CD8-positive, alpha-beta memory T cell (primary cell): ENCODE results near the gene GJC3. TPM values are rescaled to one million over a fixed set of nuclear protein-coding genes. Genes with fewer than 3 reads are reported as not detected.

ENCODE experiments used
- CTCF ChIA-PET: fragments of 350-600 bp; sonication (Branson Sonifier 250); formaldehyde crosslinking; loops from one replicate; lab custom pipeline; 2021; ENCODE audit warnings: antibody characterized with exemption; lab: Charles Lee
- POLR2A ChIA-PET: fragments of 350-600 bp; sonication (Branson Sonifier 250); formaldehyde crosslinking; loops from one replicate; lab custom pipeline; 2021; ENCODE audit warnings: antibody characterized with exemption; lab: Charles Lee
- DNase-seq, 5 donors: peaks; one replicate each; pipeline versions ENCODE4 v3.0.0 to v3.0.0-alpha.2; 2020 to 2022; ENCODE audit warnings: mixed read lengths in 1 of 5
- H3K27ac ChIP-seq: one replicate; pipeline ENCODE4 v1.7.0; 2013; ENCODE audit warnings: low read depth, mild to moderate bottlenecking, low read length, moderate library complexity
- H3K27me3 ChIP-seq: 2 replicates; pipeline ENCODE4 v1.7.0; 2013; ENCODE audit warnings: low read length, mild to moderate bottlenecking; ENCODE audit not compliant: insufficient read depth, poor library complexity, severe bottlenecking
- H3K36me3 ChIP-seq: 2 replicates; pipeline ENCODE4 v1.7.0; 2013; ENCODE audit warnings: mild to moderate bottlenecking, low read length, moderate library complexity; ENCODE audit not compliant: insufficient read depth
- H3K4me1 ChIP-seq: 2 replicates; pipeline ENCODE4 v1.7.0; 2013; ENCODE audit warnings: mild to moderate bottlenecking, low read length, moderate library complexity; ENCODE audit not compliant: insufficient read depth
- H3K4me3 ChIP-seq: 2 replicates; pipeline ENCODE4 v1.7.0; 2013; ENCODE audit warnings: mild to moderate bottlenecking, low read length
- H3K9me3 ChIP-seq: 2 replicates; pipeline ENCODE4 v1.7.0; 2013; ENCODE audit warnings: mild to moderate bottlenecking, low read length
- H3K27ac Mint-ChIP-seq, 8 donors: one replicate each; pipeline ENCODE4 v1.8.0; 2020 to 2021; ENCODE audit warnings: mixed read lengths in 8 of 8, mild to moderate bottlenecking in 6 of 8, inconsistent platforms in 3 of 8, moderate library complexity in 3 of 8
- H3K27me3 Mint-ChIP-seq, 2 donors: one replicate each; pipeline ENCODE4 v1.8.0; 2020 to 2021; ENCODE audit warnings: mixed read lengths in 2 of 2, mild to moderate bottlenecking in 1 of 2, moderate library complexity in 1 of 2
- H3K36me3 Mint-ChIP-seq, 3 donors: one replicate each; pipeline ENCODE4 v1.8.0; 2020 to 2021; ENCODE audit warnings: mixed read lengths in 3 of 3, inconsistent platforms in 1 of 3, mild to moderate bottlenecking in 1 of 3
- H3K4me1 Mint-ChIP-seq, 3 donors: one replicate each; pipeline ENCODE4 v1.8.0; 2020 to 2021; ENCODE audit warnings: mixed read lengths in 3 of 3, inconsistent platforms in 1 of 3, mild to moderate bottlenecking in 1 of 3
- H3K4me3 Mint-ChIP-seq, 7 donors: one replicate each; pipeline ENCODE4 v1.8.0; 2020 to 2021; ENCODE audit warnings: mixed read lengths in 7 of 7, mild to moderate bottlenecking in 6 of 7, moderate library complexity in 4 of 7, inconsistent platforms in 2 of 7
- H3K9me3 Mint-ChIP-seq, 5 donors: one replicate each; pipeline ENCODE4 v1.8.0; 2020 to 2022; ENCODE audit warnings: mixed read lengths in 5 of 5, mild to moderate bottlenecking in 3 of 5, moderate library complexity in 2 of 5, inconsistent platforms in 1 of 5
- polyA plus RNA-seq: library from polyadenylated mRNA; unstranded; fragments of 300-500 nt; fragmentation: Illumina TruSeq; gene quantifications from one replicate; pipeline ENCODE4 v1.2.3, GENCODE V29; 2021
- total RNA-seq, 2 experiments: library from RNA; stranded (reverse); gene quantifications; one replicate each; pipeline ENCODE4 v1.2.3, GENCODE V29; 2021

The GJC3 gene
- total and polyA plus RNA-seq, 3 experiments from 2014 or later: 0.20 TPM; not detected in 2

- peak overlapping the region in 1 of 7 donors; percentile 18 for H3K4me3 Mint-ChIP-seq
- H3K9me3 Mint-ChIP-seq: no peaks in the 10 kb centered on the region
- ChIA-PET CTCF (interaction anchor here (1.2 to 1.7 kb wide), 2 partner anchors 14 kb away, joined by 4 to 8 read pairs; no protein-coding TSS in a partner anchor), POLR2A (no interaction called here)
- no peak overlapping the region for H3K27ac ChIP-seq
- no peaks in the 10 kb centered on the region for H3K27me3 ChIP-seq
- H3K27ac Mint-ChIP-seq: peak overlapping the region in 2 of 8 donors; percentile 43 to 69
- H3K4me1 Mint-ChIP-seq: peaks cover 11 to 24% (median 20%) of the 10 kb centered on the region in 3 donors
- no peak for DNase-seq
- peaks cover 30 to 49% of the 10 kb centered on the region in 2 donors for H3K27me3 Mint-ChIP-seq
- H3K9me3 ChIP-seq: no peaks in the 10 kb centered on the region
- H3K4me1 ChIP-seq: peaks cover 16% of the 10 kb centered on the region
- H3K36me3 Mint-ChIP-seq: no peaks in the 10 kb centered on the region
- H3K4me3 ChIP-seq: no peak overlapping the region
- H3K36me3 ChIP-seq: no peaks in the 10 kb centered on the region
Observed at GRCh38 chr7:99928188-99928587, 1.2 kb downstream of the GJC3 start.

- no peak for DNase-seq
- peaks cover 16% of the 10 kb centered on the region for H3K4me1 ChIP-seq
- POLR2A ChIA-PET: no interaction called here
Observed at GRCh38 chr7:99927536-99927935, 1.9 kb downstream of the GJC3 start.

GRCh38 chr7:99926321-99926720 is 3.1 kb downstream of the GJC3 start:
- no peak overlapping the region for H3K27ac Mint-ChIP-seq
- no peak overlapping the region for H3K27ac ChIP-seq
- no peaks in the 10 kb centered on the region for H3K27me3 ChIP-seq
- H3K9me3 Mint-ChIP-seq: no peaks in the 10 kb centered on the region
- no peaks in the 10 kb centered on the region for H3K36me3 ChIP-seq
- H3K4me3 Mint-ChIP-seq: no peak overlapping the region
- no peaks in the 10 kb centered on the region for H3K9me3 ChIP-seq
- no peak for DNase-seq
- H3K4me1 ChIP-seq: peaks cover 16% of the 10 kb centered on the region
- H3K36me3 Mint-ChIP-seq: peaks cover 0 to 8% (median 5%) of the 10 kb centered on the region in 3 donors
- H3K27me3 Mint-ChIP-seq: peaks cover 30 to 48% of the 10 kb centered on the region in 2 donors
- H3K4me3 ChIP-seq: no peak overlapping the region
- ChIA-PET CTCF (no interaction called here), POLR2A (no interaction called here)
- H3K4me1 Mint-ChIP-seq: peaks cover 11 to 24% (median 20%) of the 10 kb centered on the region in 3 donors

More at GRCh38 chr7:99927536-99927935, 1.9 kb downstream of the GJC3 start:
- H3K4me1 Mint-ChIP-seq: peaks cover 11 to 24% (median 20%) of the 10 kb centered on the region in 3 donors
- H3K9me3 Mint-ChIP-seq: no peaks in the 10 kb centered on the region
- no peak overlapping the region for H3K27ac Mint-ChIP-seq
- no peaks in the 10 kb centered on the region for H3K36me3 Mint-ChIP-seq
- H3K4me3 Mint-ChIP-seq: no peak overlapping the region
- no peaks in the 10 kb centered on the region for H3K9me3 ChIP-seq
- peaks cover 30 to 48% of the 10 kb centered on the region in 2 donors for H3K27me3 Mint-ChIP-seq
- H3K27me3 ChIP-seq: no peaks in the 10 kb centered on the region
- H3K36me3 ChIP-seq: no peaks in the 10 kb centered on the region
- no peak overlapping the region for H3K4me3 ChIP-seq
- CTCF ChIA-PET: interaction anchor here (1.2 kb wide), 1 partner anchor 14 kb away, joined by 4 read pairs; no protein-coding TSS in a partner anchor
- no peak overlapping the region for H3K27ac ChIP-seq

GRCh38 chr7:99923200-99923599 is 6.2 kb downstream of the GJC3 start:
- H3K4me3 ChIP-seq: no peak overlapping the region
- Mint-ChIP-seq H3K27ac (peak overlapping the region in 1 of 8 donors; percentile 29), H3K27me3 (peaks cover 20 to 26% of the 10 kb centered on the region in 2 donors), H3K4me1 (peaks cover 14 to 24% (median 21%) of the 10 kb centered on the region in 3 donors), H3K36me3 (peaks cover 0 to 14% (median 8%) of the 10 kb centered on the region in 3 donors), H3K4me3 (peak overlapping the region in 2 of 7 donors; percentile 0 to 6), H3K9me3 (no peaks in the 10 kb centered on the region)
- H3K9me3 ChIP-seq: no peaks in the 10 kb centered on the region
- CTCF ChIA-PET: interaction anchor here (1.1 to 2.0 kb wide), 2 partner anchors 10 to 207 kb away, joined by 3 to 6 read pairs; no protein-coding TSS in a partner anchor
- DNase-seq: no peak
- no peaks in the 10 kb centered on the region for H3K36me3 ChIP-seq
- POLR2A ChIA-PET: interaction anchor here (0.7 kb wide), 1 partner anchor 24 kb away, joined by 3 read pairs; no protein-coding TSS in a partner anchor
- peaks cover 17% of the 10 kb centered on the region for H3K4me1 ChIP-seq
- no peaks in the 10 kb centered on the region for H3K27me3 ChIP-seq
- no peak overlapping the region for H3K27ac ChIP-seq

DNA sequence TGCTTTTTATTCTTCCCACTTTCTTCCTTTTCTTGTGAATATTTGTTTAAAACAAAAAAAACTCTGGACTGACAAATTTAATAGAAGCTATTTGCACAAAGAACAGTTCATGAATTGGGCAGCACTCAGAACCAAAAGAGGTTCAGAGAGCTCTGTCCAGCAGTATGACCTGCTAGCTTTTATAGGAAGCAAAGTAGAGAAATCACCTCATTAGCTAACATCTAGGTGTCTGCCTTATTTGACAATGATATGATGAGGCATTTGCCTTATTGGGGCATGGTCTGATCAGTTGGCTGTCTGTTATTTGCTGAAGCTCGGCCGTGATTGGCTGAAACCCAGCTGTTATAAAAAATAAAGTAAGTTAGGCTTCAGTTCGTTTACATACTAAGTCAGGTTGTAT is 9.3 kb downstream of the GJC3 start:
- no peaks in the 10 kb centered on the region for H3K27me3 ChIP-seq
- POLR2A ChIA-PET: interaction anchor here (0.9 to 2.7 kb wide), 5 partner anchors 9 to 509 kb away, joined by 3 to 13 read pairs (median 9); partner anchors contain the start of genes AP4M1, ATP5MF, GJC3 and MCM7
- H3K27me3 Mint-ChIP-seq: peaks cover 4 to 7% of the 10 kb centered on the region in 2 donors

GRCh38 chr7:99919814-99920112 is 9.7 kb downstream of the GJC3 start:
- no peaks in the 10 kb centered on the region for H3K27me3 ChIP-seq
- Mint-ChIP-seq H3K27ac (peak overlapping the region; percentile 93 to 99 (median 98)), H3K9me3 (no peaks in the 10 kb centered on the region), H3K4me3 (peak overlapping the region; percentile 92 to 98 (median 96)), H3K27me3 (peaks cover 2 to 7% of the 10 kb centered on the region in 2 donors), H3K4me1 (peaks cover 43 to 54% (median 52%) of the 10 kb centered on the region in 3 donors), H3K36me3 (peaks cover 4 to 42% (median 8%) of the 10 kb centered on the region in 3 donors)
- H3K9me3 ChIP-seq: no peaks in the 10 kb centered on the region
- POLR2A ChIA-PET: interaction anchor here (0.6 to 2.7 kb wide), 9 partner anchors 10 to 510 kb away, joined by 3 to 13 read pairs (median 7); partner anchors contain the start of genes AP4M1, ATP5MF, GJC3 and MCM7
- DNase-seq: no peak
- H3K27ac ChIP-seq: peak overlapping the region; percentile 94
- peaks cover 48% of the 10 kb centered on the region for H3K4me1 ChIP-seq
- peak overlapping the region; percentile 97 for H3K4me3 ChIP-seq
- peaks cover 19% of the 10 kb centered on the region for H3K36me3 ChIP-seq
- CTCF ChIA-PET: interaction anchor here (0.8 to 2.7 kb wide), 11 partner anchors 10 to 213 kb away, joined by 3 to 17 read pairs (median 4); partner anchors contain the start of genes GJC3, MBLAC1, ZKSCAN1 and ZSCAN21

More for the DNA sequence above, 9.3 kb downstream of the GJC3 start:
- no peaks in the 10 kb centered on the region for H3K9me3 ChIP-seq
- peaks cover 46% of the 10 kb centered on the region for H3K4me1 ChIP-seq
- CTCF ChIA-PET: interaction anchor here (0.9 to 2.7 kb wide), 9 partner anchors 10 to 213 kb away, joined by 3 to 17 read pairs (median 5); partner anchors contain the start of genes GJC3, MBLAC1 and ZKSCAN1
- no peaks in the 10 kb centered on the region for H3K9me3 Mint-ChIP-seq
- peak overlapping the region; percentile 93 to 99 (median 98) for H3K27ac Mint-ChIP-seq
- H3K4me3 Mint-ChIP-seq: peak overlapping the region; percentile 92 to 98 (median 96)
- peaks cover 18% of the 10 kb centered on the region for H3K36me3 ChIP-seq
- no peak for DNase-seq
- peaks cover 41 to 50% (median 49%) of the 10 kb centered on the region in 3 donors for H3K4me1 Mint-ChIP-seq
- H3K27ac ChIP-seq: peak overlapping the region; percentile 94
- peak overlapping the region; percentile 97 for H3K4me3 ChIP-seq
- H3K36me3 Mint-ChIP-seq: peaks cover 4 to 40% (median 8%) of the 10 kb centered on the region in 3 donors

DNA sequence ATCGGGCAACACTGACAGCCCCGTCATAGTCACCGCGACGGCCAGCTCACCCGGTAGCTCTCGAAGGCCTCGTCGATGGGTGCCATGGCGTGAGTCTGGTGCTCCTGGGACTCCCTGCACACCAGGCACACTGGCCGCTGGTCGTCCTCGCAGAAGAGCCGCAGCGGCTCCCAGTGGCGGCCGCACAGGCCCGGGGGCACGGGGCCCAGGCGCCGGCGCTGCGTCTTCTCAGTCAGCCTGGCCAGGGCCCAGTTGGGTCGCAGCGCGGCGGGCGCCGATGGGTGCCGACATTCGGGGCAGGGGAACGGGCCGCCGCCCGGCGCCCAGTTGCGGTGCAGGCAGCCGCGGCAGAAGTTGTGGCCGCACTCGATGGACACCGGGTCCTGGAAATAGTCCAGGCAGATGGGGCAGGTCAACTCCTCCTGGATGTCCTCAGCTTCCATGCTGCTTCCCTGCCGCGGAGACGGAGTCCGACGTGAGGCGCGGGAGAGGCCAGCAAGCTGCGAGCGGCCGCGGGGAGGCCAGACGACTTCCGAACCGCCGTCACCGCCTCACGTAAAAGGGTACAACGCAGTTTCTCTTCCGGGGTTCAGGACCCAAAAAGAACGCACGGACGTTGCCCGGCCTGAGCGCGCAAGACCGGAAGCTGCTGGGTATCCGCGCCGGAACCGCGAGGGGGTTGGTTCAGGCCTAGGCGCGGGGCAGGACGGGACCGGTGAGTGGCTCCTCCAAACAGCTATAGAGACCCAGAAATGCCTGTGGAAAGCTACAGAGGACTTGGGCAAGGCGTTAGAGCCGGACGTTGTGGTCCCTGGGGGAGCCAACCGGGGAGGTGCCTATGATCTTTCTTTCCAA is 10.2 kb downstream of the GJC3 start, which contains the start of gene TRIM4:
TSS of gene TRIM4 (minus strand) at position 572 of the 855 bp plus-strand sequence. CDS start at position 443, 129 bp downstream.
- peak; percentile 78 to 92 (median 88) for DNase-seq
- peaks cover 19% of the 10 kb centered on the region for H3K36me3 ChIP-seq
- H3K27me3 ChIP-seq: no peaks in the 10 kb centered on the region
- ChIA-PET CTCF (interaction anchor here (0.8 to 2.7 kb wide), 17 partner anchors 10 to 214 kb away, joined by 3 to 17 read pairs (median 3); partner anchors contain the start of genes GJC3, MBLAC1, ZKSCAN1 and ZSCAN21), POLR2A (interaction anchor here (0.6 to 2.7 kb wide), 10 partner anchors 10 to 510 kb away, joined by 3 to 18 read pairs (median 8); partner anchors contain the start of genes AP4M1, ATP5MF, GJC3 and MCM7)
- Mint-ChIP-seq H3K36me3 (peaks cover 4 to 45% (median 8%) of the 10 kb centered on the region in 3 donors), H3K9me3 (no peaks in the 10 kb centered on the region), H3K4me3 (peak within 1 kb of the TSS; percentile 92 to 98 (median 96)), H3K4me1 (peaks cover 47 to 59% (median 57%) of the 10 kb centered on the region in 3 donors), H3K27ac (peak within 1 kb of the TSS; percentile 93 to 99 (median 98)), H3K27me3 (peaks cover 0 to 6% of the 10 kb centered on the region in 2 donors)
- peak within 1 kb of the TSS; percentile 94 for H3K27ac ChIP-seq
- H3K9me3 ChIP-seq: no peaks in the 10 kb centered on the region
- H3K4me1 ChIP-seq: peaks cover 48% of the 10 kb centered on the region
- H3K4me3 ChIP-seq: peak within 1 kb of the TSS; percentile 97
